Activated T-cell treated with anti-CD3 and anti-CD28 coated beads, Interleukin-2, amount 50 U/mL, for 1 hour (primary cell): ENCODE measurements around the gene LCE1A.

Source experiments
- DNase-seq: peaks from one replicate; pipeline ENCODE4 v3.0.0-alpha.2; 2020

The LCE1A gene

DNA sequence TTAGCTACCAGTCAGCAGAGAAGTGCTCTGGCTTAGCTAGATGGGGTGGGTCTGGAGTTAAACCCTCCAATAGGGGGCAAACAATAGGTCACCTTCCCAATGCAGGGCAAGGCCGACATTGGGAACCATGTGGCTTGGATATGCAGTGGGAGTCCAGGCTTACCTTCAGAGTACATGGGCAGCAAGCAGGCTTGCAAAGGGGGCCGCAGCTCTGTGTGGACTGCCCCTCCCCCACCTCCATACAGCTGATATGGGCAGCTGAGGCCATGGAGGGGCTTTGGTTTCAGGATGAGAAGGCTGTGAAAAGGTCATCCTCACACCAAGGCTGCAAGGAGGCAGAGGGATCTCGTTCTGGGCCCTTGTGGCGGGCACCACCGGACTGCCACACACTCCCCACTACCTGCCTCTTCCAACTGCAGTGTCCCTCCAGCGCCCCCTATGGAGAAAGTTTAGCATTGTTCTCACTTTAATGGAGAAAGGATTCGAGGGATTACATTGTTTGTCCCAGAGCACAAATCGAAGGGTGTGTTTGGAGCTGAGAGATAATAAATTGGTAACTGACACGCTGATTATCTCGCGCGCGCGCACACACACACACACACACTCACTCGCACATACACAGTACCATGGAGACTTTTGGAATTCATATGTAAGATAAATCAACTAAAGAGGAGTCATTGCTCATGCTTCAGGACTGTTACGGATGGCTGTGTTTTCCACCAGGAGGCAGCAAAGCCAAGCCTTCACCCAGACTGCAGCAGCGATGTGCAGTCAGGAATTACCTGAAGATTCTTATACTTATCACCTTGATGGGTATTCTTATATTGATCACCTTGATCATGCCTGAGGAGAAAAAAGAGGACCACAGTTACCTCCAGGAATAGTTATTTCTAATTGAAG is 43.8 kb downstream of the LCE1A start:
- no peak for DNase-seq

DNA sequence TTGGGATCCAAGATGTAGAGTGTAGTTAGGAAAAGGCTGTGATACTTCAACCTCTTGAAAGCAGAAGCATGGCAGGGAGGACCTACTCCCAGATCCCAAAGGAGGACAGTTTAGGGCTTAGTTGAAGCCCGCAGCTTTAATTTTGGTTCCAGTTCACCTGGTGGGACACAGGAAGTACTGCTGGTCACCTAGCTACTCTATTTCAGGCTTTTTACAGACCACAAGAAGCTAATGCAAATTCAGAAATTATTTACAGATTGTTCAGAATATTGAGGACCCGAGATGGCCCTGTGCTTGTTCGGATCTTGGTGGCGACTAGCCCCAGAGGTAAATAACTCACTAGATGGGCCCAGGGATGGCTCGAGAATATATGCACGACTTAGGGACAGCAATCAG is 44.5 kb downstream of the LCE1A start:
- no peak for DNase-seq

DNA sequence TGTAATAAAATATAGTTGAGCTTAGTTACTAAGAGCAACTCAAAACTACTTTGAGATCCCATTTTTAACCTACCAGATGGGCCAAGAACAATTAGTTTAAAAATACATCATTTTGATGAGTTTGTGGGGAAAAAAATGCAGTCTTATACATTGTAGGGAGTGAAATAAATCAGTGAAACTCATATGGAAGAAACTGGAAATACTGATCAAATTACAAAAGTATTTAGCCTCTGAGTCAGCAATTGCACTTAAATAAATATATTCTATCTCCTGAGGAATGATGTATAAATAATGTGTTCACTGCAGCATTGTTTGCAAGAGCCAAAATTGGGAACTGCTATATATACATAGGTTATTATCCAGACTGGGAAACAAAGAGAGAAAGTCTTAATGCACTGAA is 46.2 kb downstream of the LCE1A start:
- DNase-seq = no peak

DNA sequence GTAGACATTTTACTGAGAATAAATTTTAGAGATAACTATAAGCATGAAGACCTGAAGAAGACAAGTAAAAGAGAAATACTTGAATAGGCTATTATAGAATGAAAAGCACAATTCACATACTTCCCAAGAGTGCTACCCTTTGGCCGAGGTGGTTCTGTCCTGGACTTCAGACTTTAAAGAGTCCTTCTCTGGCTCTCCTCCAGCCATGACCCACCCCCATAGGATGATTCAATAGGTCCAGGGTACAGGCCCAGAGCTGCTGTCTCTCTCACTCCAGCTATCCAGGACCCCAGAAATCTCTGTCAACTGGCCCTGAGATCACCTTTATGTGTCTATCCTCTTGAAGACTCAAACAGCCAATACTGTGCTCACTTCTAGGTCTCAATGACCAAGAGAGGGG is 49.6 kb downstream of the LCE1A start:
- no peak for DNase-seq
